ENCODE results near the gene KANTR. TPM values are rescaled to one million over a fixed set of nuclear protein-coding genes. Genes with fewer than 3 reads are reported as not detected.

Gene KANTR
- total RNA-seq, 2 donors from 2014 or later = 11.7 to 14.4 TPM

DNA sequence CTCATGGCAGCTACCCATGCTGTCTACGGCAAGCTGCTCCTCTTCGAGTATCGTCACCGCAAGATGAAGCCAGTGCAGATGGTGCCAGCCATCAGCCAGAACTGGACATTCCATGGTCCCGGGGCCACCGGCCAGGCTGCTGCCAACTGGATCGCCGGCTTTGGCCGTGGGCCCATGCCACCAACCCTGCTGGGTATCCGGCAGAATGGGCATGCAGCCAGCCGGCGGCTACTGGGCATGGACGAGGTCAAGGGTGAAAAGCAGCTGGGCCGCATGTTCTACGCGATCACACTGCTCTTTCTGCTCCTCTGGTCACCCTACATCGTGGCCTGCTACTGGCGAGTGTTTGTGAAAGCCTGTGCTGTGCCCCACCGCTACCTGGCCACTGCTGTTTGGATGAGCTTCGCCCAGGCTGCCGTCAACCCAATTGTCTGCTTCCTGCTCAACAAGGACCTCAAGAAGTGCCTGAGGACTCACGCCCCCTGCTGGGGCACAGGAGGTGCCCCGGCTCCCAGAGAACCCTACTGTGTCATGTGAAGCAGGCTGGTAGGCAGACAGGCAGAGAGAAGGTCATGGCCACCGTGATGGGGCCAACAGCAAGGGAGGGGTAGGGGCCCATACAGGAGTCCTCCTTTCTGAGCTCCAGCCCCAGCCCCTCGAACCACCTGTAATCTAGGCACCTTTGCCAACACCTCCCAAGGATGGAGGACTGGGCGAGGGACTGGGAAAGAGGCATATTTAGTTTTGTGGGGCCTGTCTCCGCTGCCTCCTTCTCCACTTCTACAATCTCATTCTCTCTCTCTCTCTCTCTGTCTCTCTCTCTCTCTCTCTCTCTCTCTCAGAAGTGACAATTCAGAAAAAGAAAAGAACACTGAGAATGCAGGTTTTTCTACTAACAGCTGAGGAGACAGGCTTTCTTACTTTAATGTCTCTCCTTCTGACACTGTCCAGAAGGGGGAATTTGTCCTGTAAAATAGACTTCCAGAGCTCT, 16.4 kb upstream of the KANTR start:
- no peaks in the 10 kb centered on the region for H3K9me3 ChIP-seq (ENCODE audit: control insufficient read depth, low read length)
- H3K27ac Mint-ChIP-seq = no peak overlapping the region
- no peak overlapping the region for H3K4me3 Mint-ChIP-seq
- no peak overlapping the region for H3K27ac ChIP-seq (ENCODE audit: low read depth, low read length)
- no peaks in the 10 kb centered on the region for H3K27me3 ChIP-seq (ENCODE audit: control insufficient read depth, insufficient read depth, low read length, poor library complexity, severe bottlenecking)
- no peaks in the 10 kb centered on the region for H3K36me3 Mint-ChIP-seq (ENCODE audit: low read depth)
- H3K9ac ChIP-seq (ENCODE audit: extremely low read depth, low read length, poor library complexity, severe bottlenecking) = no peak overlapping the region
- H3K4me1 Mint-ChIP-seq = peaks cover 9% of the 10 kb centered on the region
- H3K36me3 ChIP-seq (ENCODE audit: control insufficient read depth, insufficient read depth, low read length) = no peaks in the 10 kb centered on the region
- TF ChIP-seq, protein P1, sequence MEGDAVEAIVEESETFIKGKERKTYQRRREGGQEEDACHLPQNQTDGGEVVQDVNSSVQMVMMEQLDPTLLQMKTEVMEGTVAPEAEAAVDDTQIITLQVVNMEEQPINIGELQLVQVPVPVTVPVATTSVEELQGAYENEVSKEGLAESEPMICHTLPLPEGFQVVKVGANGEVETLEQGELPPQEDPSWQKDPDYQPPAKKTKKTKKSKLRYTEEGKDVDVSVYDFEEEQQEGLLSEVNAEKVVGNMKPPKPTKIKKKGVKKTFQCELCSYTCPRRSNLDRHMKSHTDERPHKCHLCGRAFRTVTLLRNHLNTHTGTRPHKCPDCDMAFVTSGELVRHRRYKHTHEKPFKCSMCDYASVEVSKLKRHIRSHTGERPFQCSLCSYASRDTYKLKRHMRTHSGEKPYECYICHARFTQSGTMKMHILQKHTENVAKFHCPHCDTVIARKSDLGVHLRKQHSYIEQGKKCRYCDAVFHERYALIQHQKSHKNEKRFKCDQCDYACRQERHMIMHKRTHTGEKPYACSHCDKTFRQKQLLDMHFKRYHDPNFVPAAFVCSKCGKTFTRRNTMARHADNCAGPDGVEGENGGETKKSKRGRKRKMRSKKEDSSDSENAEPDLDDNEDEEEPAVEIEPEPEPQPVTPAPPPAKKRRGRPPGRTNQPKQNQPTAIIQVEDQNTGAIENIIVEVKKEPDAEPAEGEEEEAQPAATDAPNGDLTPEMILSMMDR (conservative IDR thresholded peaks at IDR 0.05) = no peak
- H3K27me3 Mint-ChIP-seq (ENCODE audit: insufficient read depth) = no peaks in the 10 kb centered on the region
- no peak overlapping the region for H3K4me3 ChIP-seq (ENCODE audit: low read length)
- DNase-seq = no peak
- 91 to 97% methylated on average over 7 to 25 of the region's 27 CpGs for WGBS, 2 experiments (ENCODE audit: insufficient coverage in 1 of 2, insufficient read length in 1 of 2)
- H3K4me1 ChIP-seq (ENCODE audit: control insufficient read depth, insufficient read depth, low read length) = no peaks in the 10 kb centered on the region
- H3K9me3 Mint-ChIP-seq = peaks cover 51% of the 10 kb centered on the region

DNA sequence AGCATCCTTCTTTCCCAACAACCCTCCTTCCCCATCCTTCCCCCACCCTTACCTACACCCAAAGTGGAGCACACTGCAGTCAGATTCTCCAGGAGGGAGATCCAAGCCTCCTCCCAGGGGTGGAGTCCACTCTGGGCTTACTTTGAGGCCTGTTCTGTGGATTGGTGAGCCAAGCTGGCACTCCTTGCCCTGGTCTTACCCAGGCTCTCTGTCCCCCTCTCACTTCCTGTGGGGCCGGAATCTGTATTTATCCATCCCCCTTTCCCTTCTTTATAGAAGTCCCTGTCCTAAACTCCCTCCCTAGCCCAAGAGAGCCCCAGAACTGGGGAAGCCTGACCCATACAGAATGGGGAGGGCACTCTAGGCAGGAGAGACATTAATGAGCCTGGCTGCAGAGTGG, 15.0 kb upstream of the KANTR start:
- H3K9me3 ChIP-seq (ENCODE audit: control insufficient read depth, low read length) = no peaks in the 10 kb centered on the region
- Mint-ChIP-seq H3K27ac (no peak overlapping the region), H3K4me1 (peaks cover 5% of the 10 kb centered on the region), H3K36me3 (ENCODE audit: low read depth) (peaks cover 2% of the 10 kb centered on the region), H3K4me3 (no peak overlapping the region), H3K27me3 (ENCODE audit: insufficient read depth) (no peaks in the 10 kb centered on the region), H3K9me3 (peaks cover 56% of the 10 kb centered on the region)
- no peak overlapping the region for H3K27ac ChIP-seq (ENCODE audit: low read depth, low read length)
- WGBS, 2 experiments (ENCODE audit: insufficient coverage in 1 of 2, insufficient read length in 1 of 2) = 100% methylated on average over 1 of the region's 1 CpG; no CpG with 5 or more reads in 1 of the 2 experiments
- peaks cover under 1% of the 10 kb centered on the region for H3K36me3 ChIP-seq (ENCODE audit: control insufficient read depth, insufficient read depth, low read length)
- no peak overlapping the region for H3K9ac ChIP-seq (ENCODE audit: extremely low read depth, low read length, poor library complexity, severe bottlenecking)
- DNase-seq = no peak
- H3K27me3 ChIP-seq (ENCODE audit: control insufficient read depth, insufficient read depth, low read length, poor library complexity, severe bottlenecking) = no peaks in the 10 kb centered on the region
- no peaks in the 10 kb centered on the region for H3K4me1 ChIP-seq (ENCODE audit: control insufficient read depth, insufficient read depth, low read length)
- TF ChIP-seq, protein P1 (conservative IDR thresholded peaks at IDR 0.05) = no peak
- H3K4me3 ChIP-seq (ENCODE audit: low read length) = no peak overlapping the region

DNA sequence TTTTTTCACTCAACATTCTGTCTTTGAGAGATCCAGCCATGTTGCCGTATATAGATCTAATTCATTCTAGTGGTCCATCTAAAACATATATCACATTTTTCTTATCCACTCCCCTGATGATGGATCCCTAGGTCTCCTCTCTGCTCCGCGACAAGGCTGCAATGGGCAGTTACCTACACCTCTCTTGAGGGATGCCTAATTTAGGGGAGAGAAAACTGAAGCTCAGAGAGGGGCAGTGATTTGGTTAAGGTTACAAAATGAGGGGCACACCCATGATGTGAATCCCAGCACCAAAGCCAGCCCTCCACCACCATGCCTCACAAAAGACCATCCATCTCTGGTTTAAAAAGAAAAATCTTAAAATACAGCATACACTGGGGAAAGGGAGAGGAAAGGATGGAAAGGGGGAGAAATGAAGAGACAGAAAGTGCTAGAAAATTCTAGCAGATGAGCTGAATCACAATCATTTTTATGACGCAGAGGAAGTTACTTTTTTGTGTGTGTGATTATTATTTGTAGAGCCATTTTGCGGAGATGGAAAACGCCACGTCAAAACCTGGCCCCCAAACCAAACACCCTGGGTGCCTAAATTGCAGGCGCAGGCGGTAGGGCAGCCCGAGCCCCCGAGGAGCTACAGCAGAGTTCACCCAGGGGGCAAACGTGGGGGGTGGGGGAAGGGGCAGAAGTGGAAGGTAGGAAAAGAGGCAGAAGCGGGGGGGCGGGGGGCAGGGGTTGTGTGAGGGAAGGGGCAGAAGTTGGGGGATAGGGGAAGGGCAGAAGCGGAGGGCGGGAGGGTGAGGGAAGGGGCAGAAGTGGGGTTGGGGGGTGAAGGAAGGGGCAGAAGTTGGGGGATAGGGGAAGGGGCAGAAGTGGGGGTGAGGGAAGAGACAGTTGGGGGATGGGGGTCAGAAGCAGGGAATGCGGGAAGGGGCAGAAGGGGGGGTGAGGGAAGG, 13.0 kb upstream of the KANTR start:
- Mint-ChIP-seq H3K27me3 (ENCODE audit: insufficient read depth) (no peaks in the 10 kb centered on the region), H3K36me3 (ENCODE audit: low read depth) (peaks cover 20% of the 10 kb centered on the region), H3K4me3 (peak overlapping the region; percentile 47), H3K4me1 (peaks cover 5% of the 10 kb centered on the region), H3K27ac (peak overlapping the region; percentile 88), H3K9me3 (peaks cover 59% of the 10 kb centered on the region)
- H3K4me3 ChIP-seq (ENCODE audit: low read length) = no peak overlapping the region
- H3K36me3 ChIP-seq (ENCODE audit: control insufficient read depth, insufficient read depth, low read length) = peaks cover 20% of the 10 kb centered on the region
- no peak overlapping the region for H3K27ac ChIP-seq (ENCODE audit: low read depth, low read length)
- peak overlapping the region; percentile 15 for H3K9ac ChIP-seq (ENCODE audit: extremely low read depth, low read length, poor library complexity, severe bottlenecking)
- H3K9me3 ChIP-seq (ENCODE audit: control insufficient read depth, low read length) = no peaks in the 10 kb centered on the region
- H3K4me1 ChIP-seq (ENCODE audit: control insufficient read depth, insufficient read depth, low read length) = no peaks in the 10 kb centered on the region
- no peak for DNase-seq
- TF ChIP-seq, protein P1 (conservative IDR thresholded peaks at IDR 0.05) = no peak
- WGBS, 2 experiments (ENCODE audit: insufficient coverage in 1 of 2, insufficient read length in 1 of 2) = 29% methylated on average over 7 of the region's 17 CpGs; no CpG with 5 or more reads in 1 of the 2 experiments
- no peaks in the 10 kb centered on the region for H3K27me3 ChIP-seq (ENCODE audit: control insufficient read depth, insufficient read depth, low read length, poor library complexity, severe bottlenecking)
